GM12878 (cell line): Measurements from ENCODE around the gene CYP3A7. TPM values are rescaled to one million over a fixed set of nuclear protein-coding genes. Genes with fewer than 3 reads are reported as not detected.
"Not testable (repeated sequence)": the region's sequence is repeated elsewhere in the genome, so short reads cannot be mapped to it uniquely, and the experiment has no call there.

Source experiments
- ATAC-seq: fragments of 200-7000 bp; cut with Tn5 transposase; 3 replicates; pipeline ENCODE4 v1.9.1; 2020; ENCODE audit warnings: mild to moderate bottlenecking, moderate library complexity
- BruUV-seq: library from RNA; stranded (reverse); fragments of 400-500 nt; replicated peaks from 2 replicates; lab custom pipeline; 2021; lab: Mats Ljungman, UMichigan
- CTCF ChIA-PET: fragments of 300-600 bp; sonication (Branson Sonifier 250); formaldehyde crosslinking; extraction: SDS; loops from one replicate; lab custom pipeline; 2021; ENCODE audit warnings: inconsistent platforms; lab: Yijun Ruan, JAX
- POLR2A ChIA-PET: fragments of 350-600 bp; formaldehyde crosslinking; extraction: SDS; loops from one replicate; lab custom pipeline; 2021; ENCODE audit warnings: inconsistent platforms; lab: Charles Lee
- RAD21 ChIA-PET: fragments of 300-600 bp; sonication (Branson Sonifier 250); formaldehyde crosslinking; loops from one replicate; lab custom pipeline; 2023; ENCODE audit warnings: antibody characterized with exemption; ENCODE audit not compliant: unreplicated experiment; lab: Charles Lee
- SMC1A ChIA-PET: fragments of 300-600 bp; sonication (Branson Sonifier 250); formaldehyde crosslinking; loops from one replicate; lab custom pipeline; 2023; ENCODE audit not compliant: unreplicated experiment, uncharacterized antibody; lab: Charles Lee
- DNase-seq: peaks from one replicate; pipeline ENCODE4 v3.0.0-alpha.2; 2011; ENCODE audit warnings: low read depth, low spot score
- FAIRE-seq: peaks from 3 replicates; lab custom pipeline; 2011; peaks lifted over from hg19 to GRCh38; lab: Jason Lieb, UNC
- H2AFZ ChIP-seq: 2 replicates; pipeline ENCODE4 v1.6.0; 2011; ENCODE audit warnings: low read depth, low read length, control low read depth; ENCODE audit not compliant: control insufficient read depth
- H3K27ac ChIP-seq: 2 replicates; pipeline ENCODE4 v1.5.1; 2011; ENCODE audit warnings: control low read depth; ENCODE audit not compliant: control insufficient read depth, insufficient read depth
- H3K27me3 ChIP-seq, 2 experiments: replicated peaks in 1 of 2; 2 replicates each; pipeline versions ENCODE4 v1.6.0 to v1.6.1; 2011; ENCODE audit warnings: low read length in 1 of 2; ENCODE audit not compliant: control insufficient read depth in 2 of 2, insufficient read depth in 2 of 2
- H3K36me3 ChIP-seq, 2 experiments: 2 replicates each; pipeline ENCODE4 v1.5.1; 2011; ENCODE audit warnings: low read length in 1 of 2; ENCODE audit not compliant: control insufficient read depth in 2 of 2, insufficient read depth in 2 of 2
- H3K4me1 ChIP-seq: 2 replicates; pipeline ENCODE4 v1.6.1; 2011; ENCODE audit warnings: mild to moderate bottlenecking, low read length, moderate library complexity, mixed read lengths; ENCODE audit not compliant: control insufficient read depth, insufficient read depth
- H3K4me2 ChIP-seq: 2 replicates; pipeline ENCODE4 v1.6.0; 2011; ENCODE audit warnings: control low read depth; ENCODE audit not compliant: control insufficient read depth, insufficient read depth
- H3K4me3 ChIP-seq: fragments of 200-600 bp; sonication (generic); 2 replicates; pipeline ENCODE4 v1.5.1; 2016
- H3K79me2 ChIP-seq: 2 replicates; pipeline ENCODE4 v1.6.0; 2011; ENCODE audit warnings: low read length; ENCODE audit not compliant: control insufficient read depth, insufficient read depth
- H3K9ac ChIP-seq: 2 replicates; pipeline ENCODE4 v1.8.0; 2011; ENCODE audit warnings: low read length, control low read depth, mixed read lengths; ENCODE audit not compliant: control insufficient read depth, insufficient read depth
- H3K9me3 ChIP-seq: replicated peaks from 3 replicates; pipeline ENCODE4 v1.5.1; 2011; ENCODE audit warnings: mild to moderate bottlenecking, low read length; ENCODE audit not compliant: control insufficient read depth, insufficient read depth
- H4K20me1 ChIP-seq: 2 replicates; pipeline ENCODE4 v1.6.0; 2011; ENCODE audit not compliant: control insufficient read depth, insufficient read depth
- ESRRA ChIP-seq: IDR thresholded peaks from 2 replicates; pipeline ENCODE4 v1.6.1; 2012; ENCODE audit warnings: mild to moderate bottlenecking, low read length, improper control_type of control experiment
- FOXK2 ChIP-seq: fragments of 450-650 bp; IDR thresholded peaks from 2 replicates; pipeline ENCODE4 v1.6.1; 2017; ENCODE audit warnings: mild to moderate bottlenecking, moderate library complexity
- HDAC6 ChIP-seq: fragments of 200-600 bp; sonication (generic); IDR thresholded peaks from one replicate; pipeline ENCODE4 v1.8.0; 2017; ENCODE audit warnings: antibody characterized with exemption; ENCODE audit not compliant: unreplicated experiment
- HDGF ChIP-seq: fragments of 450-650 bp; IDR thresholded peaks from 2 replicates; pipeline ENCODE4 v1.6.1; 2016; ENCODE audit warnings: antibody characterized with exemption
- MYB ChIP-seq: fragments of 150-350 bp; IDR thresholded peaks from 2 replicates; pipeline ENCODE4 v1.6.1; 2014; ENCODE audit warnings: mild to moderate bottlenecking, low read depth, low read length, borderline replicate concordance
- PAX8 ChIP-seq: fragments of 450-650 bp; IDR thresholded peaks from 2 replicates; pipeline ENCODE4 v1.6.1; 2017; ENCODE audit warnings: mild to moderate bottlenecking, moderate library complexity
- SPI1 ChIP-seq: IDR thresholded peaks from 2 replicates; pipeline ENCODE4 v1.6.1; 2011; ENCODE audit warnings: low read depth, mild to moderate bottlenecking, low read length, moderate library complexity, borderline replicate concordance; ENCODE audit not compliant: insufficient read depth
- TCF7 ChIP-seq: IDR thresholded peaks from 2 replicates; pipeline ENCODE4 v1.6.1; 2014; ENCODE audit warnings: antibody characterized with exemption, borderline replicate concordance
- USF2 ChIP-seq: IDR thresholded peaks from 2 replicates; pipeline ENCODE4 v1.6.1; 2011; ENCODE audit warnings: low read depth, low read length, improper control_type of control experiment, borderline replicate concordance
- ZBTB4 ChIP-seq: fragments of 450-650 bp; formaldehyde crosslinking; IDR thresholded peaks from 2 replicates; pipeline ENCODE4 v1.4.0; 2022; ENCODE audit warnings: mild to moderate bottlenecking, moderate library complexity
- WGBS: methylation state at CpG from one replicate; pipeline ENCODE4 v1.1.6; 2016; ENCODE audit warnings: low lambda C conversion rate; ENCODE audit not compliant: insufficient replicate concordance, insufficient coverage; ENCODE audit errors: missing lambda C conversion rate; 5-methylcytosine and 5-hydroxymethylcytosine counted together
- in situ Hi-C: fragments of 300-500 bp; cut with MboI; formaldehyde crosslinking; loops from 9 replicates; pipeline ENCODE4 v1.14.3; 2018; ENCODE audit warnings: mixed read lengths
- intact Hi-C: fragments of 100-400 bp; cut with micrococcal nuclease; formaldehyde crosslinking; loops from one replicate; pipeline ENCODE4 v1.14.2; 2022; ENCODE audit not compliant: unreplicated experiment
- polyA plus RNA-seq, 11 experiments: library from polyadenylated mRNA; depleted of rRNA in 4 of 11; unstranded in 6 of 11; stranded (reverse) in 5 of 11; fragments of >200 nt; fragmentation: Nextera tagmentation in 4 of 11; fragmentation: Illumina TruSeq in 1 of 11; extraction: Ambion mirVana in 4 of 11; extraction: Trizol in 1 of 11; gene quantifications; 1 replicate in 1 of 11; 2 replicates in 10 of 11; pipeline versions ENCODE4 v1.2.1 to v1.2.3, GENCODE V29; 2011 to 2016; ENCODE audit warnings: inconsistent platforms in 2 of 11, missing spikeins in 2 of 11, low read depth in 1 of 11
- total RNA-seq, 4 experiments: library from RNA; depleted of rRNA in 3 of 4; stranded (reverse); fragments of >200 nt in 3 of 4; fragmentation: Illumina TruSeq in 1 of 4; extraction: Trizol in 1 of 4; gene quantifications; 2 replicates each; pipeline versions ENCODE4 v1.2.1 to v1.2.3, GENCODE V29; 2013 to 2021
- TF ChIP-seq, protein P1 (sequence below): IDR thresholded peaks from 2 replicates; pipeline ENCODE4 v1.6.1; 2012; ENCODE audit warnings: low read depth, low read length, improper control_type of control experiment

Gene CYP3A7
- total and polyA plus RNA-seq, 10 of the 15 experiments (the other 5 are each of a cell fraction or from before 2014, with no cell fraction given): 0.05 to 0.11 (median 0.06) TPM; not detected in 7

DNA sequence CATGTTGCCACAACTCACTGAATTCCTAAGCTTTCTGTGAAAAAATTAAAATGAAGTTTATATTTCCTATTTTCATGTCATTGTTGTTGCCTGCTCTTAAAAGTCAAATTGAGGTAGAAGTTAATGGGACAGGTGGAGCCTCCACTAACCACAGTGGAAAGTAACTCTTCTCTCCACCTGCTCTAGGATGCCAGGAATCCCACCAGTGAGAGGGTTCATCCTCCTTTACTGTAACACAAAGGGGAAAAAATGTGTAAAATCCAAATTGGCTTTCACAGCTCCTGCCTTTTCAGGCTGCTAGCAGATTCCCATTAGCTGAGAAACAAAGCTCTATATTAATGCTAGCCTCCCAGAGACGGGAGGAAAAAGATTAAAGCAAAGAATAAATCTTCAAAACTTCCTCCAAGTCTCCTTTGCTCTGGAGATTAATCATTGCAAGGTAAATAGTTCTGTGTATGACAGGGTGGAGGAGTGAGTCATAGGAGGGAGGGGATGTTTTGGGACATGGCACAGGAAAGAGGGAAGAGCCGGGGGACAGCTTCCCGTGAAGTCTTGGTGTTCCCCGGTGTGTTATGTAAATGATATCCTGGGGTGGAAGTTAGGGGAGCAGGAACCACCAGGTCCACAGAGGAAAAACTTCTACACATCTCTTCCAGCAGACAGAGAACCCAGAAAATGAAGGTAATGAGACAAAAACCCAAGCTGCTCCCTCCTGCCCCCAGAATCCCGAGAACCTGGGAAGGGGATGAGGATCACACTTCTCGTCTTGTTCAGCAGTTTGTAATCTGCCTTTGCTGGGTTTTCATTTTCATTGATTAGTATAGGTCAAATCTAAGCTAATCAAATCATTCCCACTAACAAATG lies 35.9 kb downstream of the CYP3A7 start:
- intact Hi-C loops, RAD21 ChIA-PET, FAIRE-seq, H2AFZ ChIP-seq, H3K27me3 ChIP-seq, H3K27ac ChIP-seq, in situ Hi-C loops, H3K4me3 ChIP-seq, SMC1A ChIA-PET, H3K4me2 ChIP-seq, CTCF ChIA-PET, ATAC-seq, DNase-seq, H4K20me1 ChIP-seq, H3K36me3 ChIP-seq, H3K9me3 ChIP-seq, H3K9ac ChIP-seq, BruUV-seq, H3K4me1 ChIP-seq, H3K79me2 ChIP-seq, POLR2A ChIA-PET: not testable (repeated sequence)
- 2% methylated on average over 6 of the region's 6 CpGs for WGBS

DNA sequence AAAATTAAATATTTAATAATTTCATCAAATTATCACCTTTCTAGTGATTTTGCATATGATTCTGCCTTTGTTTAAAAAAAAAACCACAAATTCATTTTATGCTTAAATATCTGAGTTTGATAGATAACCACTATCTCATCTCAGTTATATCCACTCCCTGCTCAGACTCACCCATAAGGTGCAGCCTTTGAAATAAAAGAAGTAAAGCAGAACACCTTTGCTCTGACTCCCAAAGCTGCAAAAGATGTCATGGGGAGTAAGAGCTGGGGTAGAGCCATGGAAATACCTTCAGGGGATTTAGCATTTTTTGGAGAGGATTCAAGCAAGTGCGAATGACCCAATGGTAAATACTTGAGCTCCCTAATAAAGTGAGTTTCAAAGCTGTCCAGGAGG lies 40.1 kb downstream of the CYP3A7 start:
- CTCF ChIA-PET: interaction anchor here (1.1 kb wide), 1 partner anchor 97 kb away, joined by 3 read pairs; no protein-coding TSS in a partner anchor
- in situ Hi-C loops: no loop called here
- POLR2A ChIA-PET: no interaction called here
- no peak for TF ChIP-seq MYB
- TF ChIP-seq HDAC6: no peak
- no peak for TF ChIP-seq USF2
- no peak for TF ChIP-seq FOXK2
- TF ChIP-seq PAX8: no peak
- no peak for TF ChIP-seq TCF7
- TF ChIP-seq HDGF: no peak
- TF ChIP-seq ESRRA: no peak
- TF ChIP-seq, protein P1, sequence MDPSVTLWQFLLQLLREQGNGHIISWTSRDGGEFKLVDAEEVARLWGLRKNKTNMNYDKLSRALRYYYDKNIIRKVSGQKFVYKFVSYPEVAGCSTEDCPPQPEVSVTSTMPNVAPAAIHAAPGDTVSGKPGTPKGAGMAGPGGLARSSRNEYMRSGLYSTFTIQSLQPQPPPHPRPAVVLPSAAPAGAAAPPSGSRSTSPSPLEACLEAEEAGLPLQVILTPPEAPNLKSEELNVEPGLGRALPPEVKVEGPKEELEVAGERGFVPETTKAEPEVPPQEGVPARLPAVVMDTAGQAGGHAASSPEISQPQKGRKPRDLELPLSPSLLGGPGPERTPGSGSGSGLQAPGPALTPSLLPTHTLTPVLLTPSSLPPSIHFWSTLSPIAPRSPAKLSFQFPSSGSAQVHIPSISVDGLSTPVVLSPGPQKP: no peak
- no peak for TF ChIP-seq ZBTB4
- no peak for TF ChIP-seq SPI1

More for the DNA sequence above, 40.1 kb downstream of the CYP3A7 start:
- intact Hi-C loops: no loop called here
- H4K20me1 ChIP-seq: no peaks in the 10 kb centered on the region
- BruUV-seq: no TSS peak
- H3K4me1 ChIP-seq: no peaks in the 10 kb centered on the region
- no peaks in the 10 kb centered on the region; a peak in 1 of 4 replicates for H3K27me3 ChIP-seq
- H3K9me3 ChIP-seq: no peaks in the 10 kb centered on the region
- H3K36me3 ChIP-seq: no peaks in the 10 kb centered on the region
- ChIA-PET RAD21 (no interaction called here), SMC1A (no interaction called here)
- WGBS: 47% methylated on average over 1 of the region's 1 CpG
- H3K79me2 ChIP-seq: no peaks in the 10 kb centered on the region
- FAIRE-seq (no peak), DNase-seq (no peak), ATAC-seq (no peak)
- H3K27ac ChIP-seq: no peak overlapping the region
- no peak overlapping the region for H3K9ac ChIP-seq
- H2AFZ ChIP-seq: no peak overlapping the region
- no peak overlapping the region for H3K4me2 ChIP-seq
- no peak overlapping the region for H3K4me3 ChIP-seq
